Measurements from ENCODE around the gene HIVEP3. TPM values are rescaled to one million over a fixed set of nuclear protein-coding genes. Genes with fewer than 3 reads are reported as not detected.

Gene HIVEP3
- total and polyA plus RNA-seq, 2 of the 13 experiments (the other 11 are each of a cell fraction or from before 2014, with no cell fraction given) = 0.05 TPM; not detected in 1

- DNase-seq (ENCODE audit: low spot score) (no peak), ATAC-seq (no peak), FAIRE-seq (no peak)
- Histone ChIP-seq H3K79me2 (ENCODE audit: insufficient read depth, low read length) (no peaks in the 10 kb centered on the region), H2AFZ (ENCODE audit: low read length) (no peak overlapping the region), H3K27ac (ENCODE audit: extremely low read length, insufficient read depth, low read length) (no peak overlapping the region), H3K9ac (ENCODE audit: insufficient read depth, low read depth, low read length) (no peak overlapping the region), H3K4me2 (ENCODE audit: low read depth, low read length) (no peak overlapping the region), H4K20me1 (ENCODE audit: insufficient read depth, low read length) (no peaks in the 10 kb centered on the region), H3K4me3 (replicated peaks in 1 of 3; ENCODE audit: insufficient read depth in 1 of 3, low read depth in 2 of 3, low read length in 3 of 3) (no peak overlapping the region), H3K36me3 (replicated peaks in 1 of 2; ENCODE audit: control insufficient read depth in 1 of 2, insufficient read depth in 2 of 2, low read length in 2 of 2) (no peaks in the 10 kb centered on the region), H3K4me1 (ENCODE audit: insufficient read depth, low read length) (no peaks in the 10 kb centered on the region), H3K27me3 (ENCODE audit: control insufficient read depth in 1 of 2, insufficient read depth in 2 of 2, low read length in 2 of 2) (no peaks in the 10 kb centered on the region; a peak in 1 of 5 replicates), H3K9me3 (ENCODE audit: low read length) (no peaks in the 10 kb centered on the region)
- ChIA-PET POLR2A (no interaction called here), CTCF (ENCODE audit: low intra/inter-chr PET ratio, low total read pairs) (no interaction called here)
- no peak for TF ChIP-seq CAMTA2 (CRISPR knock-in tag; IDR thresholded peaks at IDR 0.05; ENCODE audit: borderline replicate concordance)
- TF ChIP-seq HMGXB4 (CRISPR knock-in tag; IDR thresholded peaks at IDR 0.05; ENCODE audit: borderline replicate concordance in 1 of 2, low read depth in 1 of 2) = no peak
- TF ChIP-seq NFYC (CRISPR knock-in tag; IDR thresholded peaks at IDR 0.05) = no peak
- TF ChIP-seq POLR2A (IDR thresholded peaks at IDR 0.05; ENCODE audit: insufficient read depth in 1 of 2, low read depth in 2 of 2, low read length in 2 of 2) = no peak
- no peak for TF ChIP-seq MXI1 (IDR thresholded peaks at IDR 0.05; ENCODE audit: borderline replicate concordance, low read depth, low read length)
- no peak for TF ChIP-seq FIP1L1 (IDR thresholded peaks at IDR 0.05; ENCODE audit: borderline replicate concordance, insufficient read depth, low read depth, low read length)
- no peak for TF ChIP-seq CENPT (CRISPR knock-in tag; IDR thresholded peaks at IDR 0.05; ENCODE audit: low read depth)
- no peak for TF ChIP-seq ZNF468 (CRISPR knock-in tag; IDR thresholded peaks at IDR 0.05)
- no peak for TF ChIP-seq DBP (CRISPR knock-in tag; IDR thresholded peaks at IDR 0.05; ENCODE audit: not compliant biosample characterization)
- in situ Hi-C loops (cut with HindIII; ENCODE audit: extremely low pct_ligation_motif_present, low pct_unique_long_range_greater_than_20kb) = no loop called here
- intact Hi-C loops (cut with micrococcal nuclease; ENCODE audit: unreplicated experiment) = no loop called here
- no TSS peak for BruUV-seq (replicated peaks)
- 0% methylated on average over 2 of the region's 2 CpGs for WGBS (ENCODE audit: low lambda C conversion rate)
Measured at GRCh38 chr1:41645062-41645461, 273.7 kb downstream of the HIVEP3 start.

Data from HepG2 (cell line).